GM21526 (cell line): ENCODE data around the gene TMEM89.

Experiments used
- ATAC-seq: cut with Tn5 transposase; IDR thresholded peaks from one replicate; pipeline ENCODE4 v1.9.1; 2021; ENCODE audit warnings: moderate library complexity; ENCODE audit not compliant: unreplicated experiment, low FRiP score

Gene TMEM89

GRCh38 chr3:48591886-48592518, 29.6 kb downstream of the TMEM89 start:
- ATAC-seq: no peak

DNA sequence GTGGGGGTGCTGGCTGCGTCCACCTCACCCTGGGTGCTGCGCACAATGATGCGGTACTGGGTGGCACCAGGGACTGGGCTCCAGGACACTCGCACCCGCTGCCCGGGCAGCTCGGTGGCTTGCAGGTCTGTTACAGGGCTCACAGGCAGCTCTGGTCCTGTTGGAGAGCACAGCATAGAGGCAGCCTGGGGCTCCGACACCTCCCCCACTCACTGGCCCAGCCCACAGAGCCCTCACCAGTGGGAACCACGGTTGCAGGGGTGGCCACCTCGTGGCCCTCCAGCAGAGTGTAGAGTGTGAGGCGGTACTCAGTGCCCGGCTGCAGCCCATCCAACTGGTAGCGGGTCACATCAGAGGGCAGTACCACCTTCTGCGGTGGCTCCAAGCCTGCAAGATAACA, 30.1 kb downstream of the TMEM89 start:
- no peak for ATAC-seq

- ATAC-seq: no peak
Measured at GRCh38 chr3:48588230-48588629, 33.3 kb downstream of the TMEM89 start.

DNA sequence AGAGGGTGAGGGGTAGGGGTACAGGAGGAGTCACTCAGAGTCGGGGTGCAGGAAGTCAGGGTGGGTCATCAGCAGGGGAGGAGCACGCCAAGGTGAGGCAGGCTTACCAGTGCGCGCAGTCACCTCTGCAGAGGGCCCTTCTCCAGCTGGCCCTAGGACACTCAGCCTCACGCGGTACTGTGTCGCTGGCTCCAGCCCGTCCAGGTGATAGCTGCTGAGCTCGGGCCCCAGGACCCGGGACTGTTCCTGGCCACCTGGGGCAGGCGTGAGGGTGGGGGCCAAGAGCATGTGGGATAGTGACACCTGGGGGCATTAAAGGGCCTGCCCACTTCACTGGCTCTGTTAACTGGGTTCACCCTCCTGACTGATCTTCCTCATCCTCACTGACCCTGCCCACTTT, 33.9 kb downstream of the TMEM89 start:
- no peak for ATAC-seq

- ATAC-seq: no peak
Measured at GRCh38 chr3:48585411-48585810, 36.2 kb downstream of the TMEM89 start.

DNA sequence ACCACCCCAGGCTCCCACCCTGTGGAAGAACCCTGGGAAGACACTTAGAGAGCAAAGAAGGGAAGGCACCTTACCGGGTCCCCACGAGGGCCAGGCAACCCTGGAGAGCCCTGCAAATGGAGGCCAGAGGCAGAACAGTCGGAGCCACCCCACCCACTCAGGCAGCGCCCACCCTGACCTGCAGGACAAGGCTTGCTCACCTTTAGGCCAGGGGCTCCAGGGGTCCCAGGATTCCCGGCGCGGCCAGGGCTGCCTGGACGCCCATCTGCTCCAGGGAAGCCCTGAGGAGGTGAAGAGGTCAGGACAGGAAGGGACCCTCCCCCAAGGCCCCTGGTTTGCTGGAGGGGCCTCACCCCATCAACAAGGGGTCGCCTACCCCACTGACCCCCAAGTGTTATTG, 36.7 kb downstream of the TMEM89 start:
- no peak for ATAC-seq

GRCh38 chr3:48581621-48582481, 39.7 kb downstream of the TMEM89 start:
- no peak for ATAC-seq

- ATAC-seq: no peak
Measured at GRCh38 chr3:48576647-48577046, 44.9 kb downstream of the TMEM89 start.

GRCh38 chr3:48575366-48575765, 46.2 kb downstream of the TMEM89 start:
- no peak for ATAC-seq

- no peak for ATAC-seq
Measured at GRCh38 chr3:48573973-48574585, 47.5 kb downstream of the TMEM89 start.

- ATAC-seq: no peak
Measured at GRCh38 chr3:48572517-48572916, 49.1 kb downstream of the TMEM89 start.

DNA sequence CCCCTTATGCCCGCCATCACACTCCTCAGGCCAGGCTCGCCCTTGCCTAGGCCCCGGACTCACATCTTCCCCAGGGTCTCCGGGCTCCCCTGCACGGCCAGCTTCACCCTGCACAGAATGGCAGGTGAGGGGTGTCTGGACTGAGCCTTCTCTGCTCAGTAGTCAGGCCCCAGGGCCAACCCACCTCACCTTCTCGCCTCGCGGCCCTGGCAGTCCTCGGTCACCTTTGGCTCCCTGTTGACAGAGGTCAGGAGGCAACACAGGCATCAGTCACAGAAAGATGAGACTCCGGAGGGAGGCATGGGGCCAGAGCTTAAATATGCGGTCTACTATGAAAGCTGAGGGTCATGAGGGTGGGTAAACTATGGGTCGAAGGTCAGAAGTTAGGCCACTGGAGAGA, 49.6 kb downstream of the TMEM89 start:
- no peak for ATAC-seq
